Daoy (cell line): ENCODE data around the gene KDM4C. TPM values are rescaled to one million over a fixed set of nuclear protein-coding genes. Genes with fewer than 3 reads are reported as not detected.
A peak's percentile ranks its signal among the peaks of the same experiment; 100 is the strongest.
"Not testable (repeated sequence)": the region's sequence is repeated elsewhere in the genome, so short reads cannot be mapped to it uniquely, and the experiment has no call there.

ENCODE experiments used
- DNase-seq: peaks from one replicate; pipeline ENCODE4 v3.0.0-alpha.2; 2015; ENCODE audit warnings: low read depth
- total RNA-seq: library from RNA; depleted of rRNA; stranded (reverse); fragments of >200 nt; shearing (Covaris generic); gene quantifications from 2 replicates; pipeline ENCODE4 v1.2.3, GENCODE V29; 2014

Gene KDM4C
- total RNA-seq, 1 experiment from 2014 or later, result 12.7 TPM

GRCh38 chr9:6764011-6764410, 6.2 kb downstream of the KDM4C start:
- DNase-seq, result no peak

GRCh38 chr9:6764523-6764922, 6.8 kb downstream of the KDM4C start:
- no peak for DNase-seq

- no peak for DNase-seq
These were observed 7.2 kb downstream of the KDM4C start for GRCh38 chr9:6764950-6765349.

GRCh38 chr9:6765396-6765795, 7.6 kb downstream of the KDM4C start:
- no peak for DNase-seq

- no peak for DNase-seq
These were observed 8.8 kb downstream of the KDM4C start for GRCh38 chr9:6766606-6767005.

GRCh38 chr9:6768587-6768986, 10.8 kb downstream of the KDM4C start:
- not testable (repeated sequence) for DNase-seq

GRCh38 chr9:6771722-6772121, 13.9 kb downstream of the KDM4C start:
- no peak for DNase-seq

GRCh38 chr9:6777213-6777902, 19.6 kb downstream of the KDM4C start:
- DNase-seq, result no peak

GRCh38 chr9:6779417-6780241, 21.9 kb downstream of the KDM4C start:
- peak; percentile 64 for DNase-seq

GRCh38 chr9:6780690-6781089, 22.9 kb downstream of the KDM4C start:
- no peak for DNase-seq

GRCh38 chr9:6781476-6781875, 23.7 kb downstream of the KDM4C start:
- no peak for DNase-seq

GRCh38 chr9:6782345-6782744, 24.6 kb downstream of the KDM4C start:
- no peak for DNase-seq

- DNase-seq, result no peak
These were observed 25.2 kb downstream of the KDM4C start for GRCh38 chr9:6782981-6783380.

GRCh38 chr9:6783753-6784152, 26.0 kb downstream of the KDM4C start:
- no peak for DNase-seq

GRCh38 chr9:6785682-6786081, 27.9 kb downstream of the KDM4C start:
- DNase-seq, result no peak

GRCh38 chr9:6787793-6788161, 30.0 kb downstream of the KDM4C start:
- DNase-seq, result no peak

- peak; percentile 51 for DNase-seq
These were observed 30.6 kb downstream of the KDM4C start for GRCh38 chr9:6788162-6789016.

GRCh38 chr9:6789017-6789338, 31.2 kb downstream of the KDM4C start:
- DNase-seq, result not testable (repeated sequence)

GRCh38 chr9:6790866-6791265, 33.1 kb downstream of the KDM4C start:
- no peak for DNase-seq

GRCh38 chr9:6793203-6793602, 35.4 kb downstream of the KDM4C start:
- DNase-seq, result no peak

GRCh38 chr9:6794936-6795335, 37.2 kb downstream of the KDM4C start:
- DNase-seq, result no peak

GRCh38 chr9:6802926-6803325, 45.2 kb downstream of the KDM4C start:
- DNase-seq, result no peak

GRCh38 chr9:6805532-6805931, 47.8 kb downstream of the KDM4C start:
- no peak for DNase-seq
